Thyroid gland (tissue), 4 donors: Measurements from ENCODE around the gene PINK1.

Source experiments
- POLR2A ChIP-seq, 2 donors: fragments of 450-650 bp; IDR thresholded peaks; one replicate each; pipeline ENCODE4 v1.6.1; 2017; ENCODE audit warnings: antibody characterized with exemption in 2 of 2, mild to moderate bottlenecking in 2 of 2, moderate library complexity in 1 of 2
- TF ChIP-seq, protein P1 (sequence below), 6 experiments: fragments of 200-600 bp in 3 of 6; fragments of 450-650 bp in 3 of 6; sonication (generic) in 3 of 6; IDR thresholded peaks; one replicate each; pipeline ENCODE4 v1.5.1; 2016 to 2019; ENCODE audit warnings: antibody characterized with exemption in 6 of 6, mild to moderate bottlenecking in 2 of 6, inconsistent platforms in 1 of 6, moderate library complexity in 1 of 6

DNA sequence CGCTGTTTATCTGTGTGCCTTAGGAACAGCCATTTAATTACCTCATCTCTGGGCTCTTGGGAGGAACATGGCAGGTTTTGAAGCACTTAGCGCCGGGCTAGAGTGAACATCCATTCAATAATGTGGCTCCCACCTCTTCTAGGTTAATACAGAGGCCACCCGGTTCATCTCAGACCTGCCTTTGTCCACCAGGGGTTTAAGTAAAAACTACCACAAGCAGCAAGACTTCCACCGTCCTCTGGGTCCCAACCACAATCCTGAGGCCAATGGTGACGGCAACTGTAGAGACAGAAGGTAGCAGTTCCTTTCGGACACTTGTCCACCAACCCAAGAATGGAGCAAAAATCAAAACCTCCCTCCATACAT lies 28.8 kb downstream of the PINK1 start:
- TF ChIP-seq, protein P1, sequence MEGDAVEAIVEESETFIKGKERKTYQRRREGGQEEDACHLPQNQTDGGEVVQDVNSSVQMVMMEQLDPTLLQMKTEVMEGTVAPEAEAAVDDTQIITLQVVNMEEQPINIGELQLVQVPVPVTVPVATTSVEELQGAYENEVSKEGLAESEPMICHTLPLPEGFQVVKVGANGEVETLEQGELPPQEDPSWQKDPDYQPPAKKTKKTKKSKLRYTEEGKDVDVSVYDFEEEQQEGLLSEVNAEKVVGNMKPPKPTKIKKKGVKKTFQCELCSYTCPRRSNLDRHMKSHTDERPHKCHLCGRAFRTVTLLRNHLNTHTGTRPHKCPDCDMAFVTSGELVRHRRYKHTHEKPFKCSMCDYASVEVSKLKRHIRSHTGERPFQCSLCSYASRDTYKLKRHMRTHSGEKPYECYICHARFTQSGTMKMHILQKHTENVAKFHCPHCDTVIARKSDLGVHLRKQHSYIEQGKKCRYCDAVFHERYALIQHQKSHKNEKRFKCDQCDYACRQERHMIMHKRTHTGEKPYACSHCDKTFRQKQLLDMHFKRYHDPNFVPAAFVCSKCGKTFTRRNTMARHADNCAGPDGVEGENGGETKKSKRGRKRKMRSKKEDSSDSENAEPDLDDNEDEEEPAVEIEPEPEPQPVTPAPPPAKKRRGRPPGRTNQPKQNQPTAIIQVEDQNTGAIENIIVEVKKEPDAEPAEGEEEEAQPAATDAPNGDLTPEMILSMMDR (IDR thresholded peaks at IDR 0.05), result no peak
- no peak for TF ChIP-seq POLR2A (IDR thresholded peaks at IDR 0.05)
